HG02973 (cell line): ENCODE measurements around the gene HIC1.
A peak's percentile ranks its signal among the peaks of the same experiment; 100 is the strongest.

ENCODE experiments used
- ATAC-seq: cut with Tn5 transposase; IDR thresholded peaks from one replicate; pipeline ENCODE4 v1.9.1; 2021; ENCODE audit warnings: moderate library complexity; ENCODE audit not compliant: unreplicated experiment

HIC1 gene

GRCh38 chr17:2044263-2044894, 10.5 kb upstream of the HIC1 start:
- ATAC-seq, result no peak

GRCh38 chr17:2047590-2047989, 7.3 kb upstream of the HIC1 start:
- ATAC-seq, result no peak

- ATAC-seq, result no peak
These were observed 6.1 kb upstream of the HIC1 start for GRCh38 chr17:2048805-2049204.

GRCh38 chr17:2049333-2050299, 5.3 kb upstream of the HIC1 start:
- peak; percentile 37 for ATAC-seq

- ATAC-seq, result peak; percentile 12
These were observed 4.4 kb upstream of the HIC1 start for GRCh38 chr17:2050300-2051060.

- no peak for ATAC-seq
These were observed 3.6 kb upstream of the HIC1 start for GRCh38 chr17:2051061-2051932.

- no peak for ATAC-seq
These were observed 2.9 kb upstream of the HIC1 start for GRCh38 chr17:2051933-2052559.

GRCh38 chr17:2053380-2054261, 1.3 kb upstream of the HIC1 start:
- no peak for ATAC-seq

GRCh38 chr17:2054262-2054511, 716 bp upstream of the HIC1 start:
- no peak for ATAC-seq

GRCh38 chr17:2055292-2056205, 646 bp downstream of the HIC1 start:
- no peak for ATAC-seq

GRCh38 chr17:2056206-2057174, 1.6 kb downstream of the HIC1 start:
- ATAC-seq, result no peak

GRCh38 chr17:2057175-2057759, 2.4 kb downstream of the HIC1 start:
- no peak for ATAC-seq

- ATAC-seq, result no peak
These were observed 3.1 kb downstream of the HIC1 start for GRCh38 chr17:2057760-2058585.

- ATAC-seq, result no peak
These were observed 4.0 kb downstream of the HIC1 start for GRCh38 chr17:2058586-2059546.
